WTC11 (cell line): ENCODE measurements around the gene ZFYVE19.

ENCODE experiments used
- E2F1 ChIP-seq: sonication (generic); formaldehyde crosslinking; IDR thresholded peaks from 2 replicates; pipeline ENCODE4 v1.8.0; 2022; ENCODE audit warnings: mild to moderate bottlenecking, missing genetic modification reagents
- MXD4 ChIP-seq: fragments of 250-450 bp; sonication (Bioruptor Pico); IDR thresholded peaks from 2 replicates; pipeline ENCODE4 v1.8.0; 2021; ENCODE audit warnings: mild to moderate bottlenecking, moderate library complexity, borderline replicate concordance

GRCh38 chr15:40829115-40829514, 22.2 kb downstream of the ZFYVE19 start:
- TF ChIP-seq MXD4 (no peak), E2F1 (CRISPR knock-in tag) (no peak)
